ENCODE measurements around the gene DNAJB11.

DNA sequence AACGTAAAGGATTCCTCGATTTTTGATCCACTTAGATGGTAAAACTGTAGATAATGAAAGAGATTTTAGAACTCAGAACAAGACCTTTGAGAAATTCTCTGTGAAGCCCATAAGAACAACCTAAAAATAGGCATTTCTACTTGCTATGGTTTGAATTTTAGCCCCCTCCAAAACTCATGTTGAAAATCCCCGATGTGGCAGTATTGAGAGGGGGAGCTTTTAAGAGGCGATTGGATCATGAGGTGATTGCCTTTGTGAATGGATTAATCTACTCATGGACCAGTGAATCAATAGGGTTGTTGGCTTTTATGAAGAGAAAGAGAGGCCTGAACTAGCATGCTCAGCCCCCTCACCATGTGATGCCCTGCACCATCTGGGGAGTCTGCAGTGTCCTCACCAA lies 22.2 kb downstream of the DNAJB11 start:
- TF ChIP-seq, protein P1, sequence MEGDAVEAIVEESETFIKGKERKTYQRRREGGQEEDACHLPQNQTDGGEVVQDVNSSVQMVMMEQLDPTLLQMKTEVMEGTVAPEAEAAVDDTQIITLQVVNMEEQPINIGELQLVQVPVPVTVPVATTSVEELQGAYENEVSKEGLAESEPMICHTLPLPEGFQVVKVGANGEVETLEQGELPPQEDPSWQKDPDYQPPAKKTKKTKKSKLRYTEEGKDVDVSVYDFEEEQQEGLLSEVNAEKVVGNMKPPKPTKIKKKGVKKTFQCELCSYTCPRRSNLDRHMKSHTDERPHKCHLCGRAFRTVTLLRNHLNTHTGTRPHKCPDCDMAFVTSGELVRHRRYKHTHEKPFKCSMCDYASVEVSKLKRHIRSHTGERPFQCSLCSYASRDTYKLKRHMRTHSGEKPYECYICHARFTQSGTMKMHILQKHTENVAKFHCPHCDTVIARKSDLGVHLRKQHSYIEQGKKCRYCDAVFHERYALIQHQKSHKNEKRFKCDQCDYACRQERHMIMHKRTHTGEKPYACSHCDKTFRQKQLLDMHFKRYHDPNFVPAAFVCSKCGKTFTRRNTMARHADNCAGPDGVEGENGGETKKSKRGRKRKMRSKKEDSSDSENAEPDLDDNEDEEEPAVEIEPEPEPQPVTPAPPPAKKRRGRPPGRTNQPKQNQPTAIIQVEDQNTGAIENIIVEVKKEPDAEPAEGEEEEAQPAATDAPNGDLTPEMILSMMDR (IDR thresholded peaks at IDR 0.05 in 2 of 3, conservative IDR thresholded peaks at IDR 0.05 in 1 of 3; ENCODE audit: borderline replicate concordance in 1 of 3, insufficient read depth in 1 of 3, low read depth in 2 of 3, low read length in 2 of 3), result no peak
- TF ChIP-seq EGR1 (IDR thresholded peaks at IDR 0.05; ENCODE audit: low read depth) (no peak), ZFX (IDR thresholded peaks at IDR 0.05) (no peak), EZH2phosphoT487 (IDR thresholded peaks at IDR 0.05; ENCODE audit: borderline replicate concordance) (no peak), YY1 (IDR thresholded peaks at IDR 0.05; ENCODE audit: extremely low read depth, insufficient replicate concordance, low read depth, low read length) (no peak), EZH2 (IDR thresholded peaks at IDR 0.05) (no peak), RAD21 (IDR thresholded peaks at IDR 0.05; ENCODE audit: low read depth) (no peak), POLR2A (IDR thresholded peaks at IDR 0.05; ENCODE audit: borderline replicate concordance, extremely low read depth, insufficient read depth, insufficient read length) (no peak), POLR2AphosphoS5 (IDR thresholded peaks at IDR 0.05; ENCODE audit: low read depth, low read length) (no peak), ZNF274 (IDR thresholded peaks at IDR 0.05; ENCODE audit: low read depth, low read length) (no peak), CEBPB (IDR thresholded peaks at IDR 0.05; ENCODE audit: low read depth) (no peak)
- TF ChIP-seq, protein P2, sequence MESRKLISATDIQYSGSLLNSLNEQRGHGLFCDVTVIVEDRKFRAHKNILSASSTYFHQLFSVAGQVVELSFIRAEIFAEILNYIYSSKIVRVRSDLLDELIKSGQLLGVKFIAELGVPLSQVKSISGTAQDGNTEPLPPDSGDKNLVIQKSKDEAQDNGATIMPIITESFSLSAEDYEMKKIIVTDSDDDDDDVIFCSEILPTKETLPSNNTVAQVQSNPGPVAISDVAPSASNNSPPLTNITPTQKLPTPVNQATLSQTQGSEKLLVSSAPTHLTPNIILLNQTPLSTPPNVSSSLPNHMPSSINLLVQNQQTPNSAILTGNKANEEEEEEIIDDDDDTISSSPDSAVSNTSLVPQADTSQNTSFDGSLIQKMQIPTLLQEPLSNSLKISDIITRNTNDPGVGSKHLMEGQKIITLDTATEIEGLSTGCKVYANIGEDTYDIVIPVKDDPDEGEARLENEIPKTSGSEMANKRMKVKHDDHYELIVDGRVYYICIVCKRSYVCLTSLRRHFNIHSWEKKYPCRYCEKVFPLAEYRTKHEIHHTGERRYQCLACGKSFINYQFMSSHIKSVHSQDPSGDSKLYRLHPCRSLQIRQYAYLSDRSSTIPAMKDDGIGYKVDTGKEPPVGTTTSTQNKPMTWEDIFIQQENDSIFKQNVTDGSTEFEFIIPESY (IDR thresholded peaks at IDR 0.05; ENCODE audit: extremely low read depth, insufficient replicate concordance, low read length), result no peak
- TF ChIP-seq, protein P3, sequence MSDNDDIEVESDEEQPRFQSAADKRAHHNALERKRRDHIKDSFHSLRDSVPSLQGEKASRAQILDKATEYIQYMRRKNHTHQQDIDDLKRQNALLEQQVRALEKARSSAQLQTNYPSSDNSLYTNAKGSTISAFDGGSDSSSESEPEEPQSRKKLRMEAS (IDR thresholded peaks at IDR 0.05), result no peak
- TF ChIP-seq, protein P4, sequence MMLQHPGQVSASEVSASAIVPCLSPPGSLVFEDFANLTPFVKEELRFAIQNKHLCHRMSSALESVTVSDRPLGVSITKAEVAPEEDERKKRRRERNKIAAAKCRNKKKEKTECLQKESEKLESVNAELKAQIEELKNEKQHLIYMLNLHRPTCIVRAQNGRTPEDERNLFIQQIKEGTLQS (IDR thresholded peaks at IDR 0.05), result no peak

Measured in HCT116 (cell line).